ENCODE results near the gene PRR29.

The PRR29 gene

GRCh38 chr17:63983320-63983719, 14.8 kb upstream of the PRR29 start:
- H3K36me3 ChIP-seq (ENCODE audit: insufficient read depth, low read length): no peaks in the 10 kb centered on the region
- no peak overlapping the region for H3K27ac ChIP-seq
- no peak overlapping the region for H3K4me3 ChIP-seq
- no peak for DNase-seq (ENCODE audit: low read depth, low spot score)
- no peaks in the 10 kb centered on the region for H3K9me3 ChIP-seq (ENCODE audit: low read depth, low read length)
- no peak overlapping the region for H3K9ac ChIP-seq (ENCODE audit: insufficient read length)
- no peak for TF ChIP-seq EZH2 (IDR thresholded peaks at IDR 0.05)
- TF ChIP-seq POLR2AphosphoS5 (IDR thresholded peaks at IDR 0.05; ENCODE audit: borderline replicate concordance, low read depth, low read length): no peak
- no peak for TF ChIP-seq FOXP2 (optimal IDR thresholded peaks at IDR 0.05; ENCODE audit: control extremely low read depth, extremely low read length, insufficient read depth)

DNA sequence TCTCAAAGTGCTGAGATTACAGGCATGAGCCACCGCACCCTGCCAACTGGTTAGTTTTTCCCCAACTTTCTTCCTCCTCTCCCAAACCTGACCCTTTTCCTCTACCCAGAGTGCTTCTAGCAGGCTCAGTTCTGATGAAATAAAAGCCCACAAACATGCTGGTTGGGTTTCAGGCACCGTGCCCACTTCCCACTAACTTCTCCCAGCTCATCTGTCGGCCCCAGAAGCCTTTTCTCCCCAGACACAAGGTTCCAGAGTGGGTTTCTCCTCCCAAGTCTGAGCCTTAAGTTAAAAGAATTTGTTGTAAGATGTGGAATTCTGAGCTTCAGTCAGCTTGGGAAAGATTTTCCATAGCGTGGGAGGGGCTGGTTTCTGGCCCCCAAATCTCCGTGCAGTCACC, 13.9 kb upstream of the PRR29 start:
- H3K27ac ChIP-seq: no peak overlapping the region
- no peak overlapping the region for H3K4me3 ChIP-seq
- TF ChIP-seq FOXP2 (optimal IDR thresholded peaks at IDR 0.05; ENCODE audit: control extremely low read depth, extremely low read length, insufficient read depth): no peak
- no peak for TF ChIP-seq POLR2AphosphoS5 (IDR thresholded peaks at IDR 0.05; ENCODE audit: borderline replicate concordance, low read depth, low read length)
- no peak for TF ChIP-seq EZH2 (IDR thresholded peaks at IDR 0.05)
- H3K36me3 ChIP-seq (ENCODE audit: insufficient read depth, low read length): no peaks in the 10 kb centered on the region
- no peaks in the 10 kb centered on the region for H3K9me3 ChIP-seq (ENCODE audit: low read depth, low read length)
- DNase-seq (ENCODE audit: low read depth, low spot score): no peak
- H3K9ac ChIP-seq (ENCODE audit: insufficient read length): no peak overlapping the region

DNA sequence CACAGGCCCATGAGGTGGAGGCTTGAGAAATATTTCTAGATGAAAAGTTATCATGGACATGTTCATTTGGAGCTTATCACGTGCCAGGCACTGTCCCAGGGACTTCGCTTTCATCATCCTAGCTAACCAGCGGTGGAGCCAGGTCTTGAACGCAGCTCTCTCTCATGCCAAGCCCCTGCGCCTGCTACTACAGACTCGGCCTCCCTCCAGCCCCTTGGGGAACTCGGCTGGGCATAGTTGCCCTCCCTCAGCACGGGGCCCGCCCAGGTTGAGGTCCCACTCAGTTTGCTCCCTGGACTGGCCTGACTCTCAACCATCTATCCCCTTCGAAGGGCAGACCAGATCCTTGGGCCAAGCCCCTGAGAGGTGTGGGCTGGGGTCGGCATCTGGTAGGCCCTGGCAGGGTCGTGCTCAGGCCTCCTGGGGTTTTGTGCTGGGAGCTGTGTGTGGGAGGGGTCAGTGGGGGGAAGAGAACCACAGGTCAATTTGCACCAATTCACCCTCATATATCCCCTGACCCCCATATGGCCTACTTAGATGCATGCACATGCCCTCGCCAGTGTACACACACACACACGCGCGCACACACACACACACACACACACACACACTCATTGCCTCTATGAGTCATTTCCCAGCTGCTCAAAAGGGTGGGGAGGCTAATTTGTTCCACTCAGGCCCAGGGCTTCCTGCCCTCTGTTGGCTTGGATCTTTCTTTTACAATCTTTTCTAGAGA, 13.3 kb upstream of the PRR29 start:
- H3K4me3 ChIP-seq: no peak overlapping the region
- no peaks in the 10 kb centered on the region for H3K36me3 ChIP-seq (ENCODE audit: insufficient read depth, low read length)
- H3K9ac ChIP-seq (ENCODE audit: insufficient read length): no peak overlapping the region
- DNase-seq (ENCODE audit: low read depth, low spot score): no peak
- TF ChIP-seq EZH2 (IDR thresholded peaks at IDR 0.05) (no peak), FOXP2 (optimal IDR thresholded peaks at IDR 0.05; ENCODE audit: control extremely low read depth, extremely low read length, insufficient read depth) (no peak), POLR2AphosphoS5 (IDR thresholded peaks at IDR 0.05; ENCODE audit: borderline replicate concordance, low read depth, low read length) (no peak)
- no peaks in the 10 kb centered on the region for H3K9me3 ChIP-seq (ENCODE audit: low read depth, low read length)
- no peak overlapping the region for H3K27ac ChIP-seq

- Histone ChIP-seq H3K9me3 (ENCODE audit: low read depth, low read length) (no peaks in the 10 kb centered on the region), H3K27ac (no peak overlapping the region), H3K36me3 (ENCODE audit: insufficient read depth, low read length) (no peaks in the 10 kb centered on the region), H3K4me3 (no peak overlapping the region), H3K9ac (ENCODE audit: insufficient read length) (no peak overlapping the region)
- TF ChIP-seq EZH2 (IDR thresholded peaks at IDR 0.05) (no peak), POLR2AphosphoS5 (IDR thresholded peaks at IDR 0.05; ENCODE audit: borderline replicate concordance, low read depth, low read length) (no peak), FOXP2 (optimal IDR thresholded peaks at IDR 0.05; ENCODE audit: control extremely low read depth, extremely low read length, insufficient read depth) (no peak)
- no peak for DNase-seq (ENCODE audit: low read depth, low spot score)
Observed at GRCh38 chr17:63985387-63986140, 12.6 kb upstream of the PRR29 start.

DNA sequence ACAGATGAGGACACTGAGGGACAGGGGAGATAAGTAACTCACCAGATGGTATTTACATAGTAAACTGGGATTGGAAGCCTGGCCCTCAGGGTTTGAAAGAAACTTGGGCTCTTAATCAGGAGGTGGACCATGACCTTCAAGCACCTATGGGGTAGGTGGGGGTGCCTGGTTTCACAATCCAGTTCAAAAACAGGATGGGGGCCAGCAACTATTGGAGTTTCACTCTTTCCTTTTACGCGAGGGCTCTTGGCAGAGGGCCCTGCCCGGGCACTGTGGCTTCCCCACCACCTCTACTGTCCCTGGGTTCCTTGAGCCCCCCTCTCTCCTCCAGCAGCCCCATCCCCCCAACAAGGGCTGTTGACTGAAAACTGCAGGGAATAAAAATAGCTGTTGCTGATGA, 11.3 kb upstream of the PRR29 start:
- no peak for TF ChIP-seq EZH2 (IDR thresholded peaks at IDR 0.05)
- no peak for TF ChIP-seq POLR2AphosphoS5 (IDR thresholded peaks at IDR 0.05; ENCODE audit: borderline replicate concordance, low read depth, low read length)
- TF ChIP-seq FOXP2 (optimal IDR thresholded peaks at IDR 0.05; ENCODE audit: control extremely low read depth, extremely low read length, insufficient read depth): no peak
- Histone ChIP-seq H3K36me3 (ENCODE audit: insufficient read depth, low read length) (no peaks in the 10 kb centered on the region), H3K27ac (no peak overlapping the region), H3K9ac (ENCODE audit: insufficient read length) (no peak overlapping the region), H3K4me3 (no peak overlapping the region), H3K9me3 (ENCODE audit: low read depth, low read length) (no peaks in the 10 kb centered on the region)
- no peak for DNase-seq (ENCODE audit: low read depth, low spot score)

- Histone ChIP-seq H3K27ac (no peak overlapping the region), H3K4me3 (no peak overlapping the region), H3K9ac (ENCODE audit: insufficient read length) (no peak overlapping the region), H3K9me3 (ENCODE audit: low read depth, low read length) (no peaks in the 10 kb centered on the region), H3K36me3 (ENCODE audit: insufficient read depth, low read length) (no peaks in the 10 kb centered on the region)
- no peak for TF ChIP-seq EZH2 (IDR thresholded peaks at IDR 0.05)
- TF ChIP-seq POLR2AphosphoS5 (IDR thresholded peaks at IDR 0.05; ENCODE audit: borderline replicate concordance, low read depth, low read length): no peak
- TF ChIP-seq FOXP2 (optimal IDR thresholded peaks at IDR 0.05; ENCODE audit: control extremely low read depth, extremely low read length, insufficient read depth): no peak
- DNase-seq (ENCODE audit: low read depth, low spot score): no peak
Observed at GRCh38 chr17:63987221-63988126, 10.7 kb upstream of the PRR29 start.

- Histone ChIP-seq H3K9ac (ENCODE audit: insufficient read length) (no peak overlapping the region), H3K9me3 (ENCODE audit: low read depth, low read length) (no peaks in the 10 kb centered on the region), H3K36me3 (ENCODE audit: insufficient read depth, low read length) (no peaks in the 10 kb centered on the region), H3K27ac (no peak overlapping the region), H3K4me3 (no peak overlapping the region)
- DNase-seq (ENCODE audit: low read depth, low spot score): no peak
- TF ChIP-seq FOXP2 (optimal IDR thresholded peaks at IDR 0.05; ENCODE audit: control extremely low read depth, extremely low read length, insufficient read depth) (no peak), EZH2 (IDR thresholded peaks at IDR 0.05) (no peak), POLR2AphosphoS5 (IDR thresholded peaks at IDR 0.05; ENCODE audit: borderline replicate concordance, low read depth, low read length) (no peak)
Observed at GRCh38 chr17:63988127-63988478, 10.0 kb upstream of the PRR29 start.

Measured in SK-N-MC (cell line).